Measurements from ENCODE around the gene KHDC1L.
"Not testable (repeated sequence)": the region's sequence is repeated elsewhere in the genome, so short reads cannot be mapped to it uniquely, and the experiment has no call there.

Gene KHDC1L

DNA sequence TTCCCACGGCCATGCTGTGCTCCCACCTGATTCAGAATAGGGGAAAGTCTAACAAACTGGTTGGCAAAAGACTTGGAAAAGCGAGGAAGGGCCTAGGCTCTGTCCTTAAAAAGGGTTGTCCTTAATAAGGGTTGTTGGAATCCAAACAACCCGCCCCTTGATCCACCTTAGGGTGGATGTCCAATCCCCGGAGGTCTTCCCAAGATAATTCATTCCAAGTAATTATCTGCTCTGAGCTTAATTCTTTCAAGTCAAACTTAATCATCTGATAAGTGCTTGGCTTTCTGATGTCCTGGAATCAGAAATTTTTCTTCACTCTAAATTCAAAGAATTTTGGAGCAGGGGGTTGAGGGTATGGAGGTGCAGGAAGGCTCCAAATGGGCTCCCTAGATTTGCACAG lies at the start of gene KHDC1L:
Gene KHDC1L, minus strand, starts transcription at position 101 of the 400 bp plus-strand sequence. Its CDS starts 88 bp downstream, at position 13.
- H3F3A ChIP-seq (ENCODE audit: insufficient read depth): no peaks in the 10 kb centered on the region
- H3K4me3 ChIP-seq (ENCODE audit: insufficient read depth, low read length, poor library complexity, severe bottlenecking): no peak within 1 kb of the TSS
- H3K9ac ChIP-seq (ENCODE audit: low read length): no peak within 1 kb of the TSS
- no peaks in the 10 kb centered on the region for H3K27me3 ChIP-seq (ENCODE audit: low read length)
- TF ChIP-seq EZH2phosphoT487 (conservative IDR thresholded peaks at IDR 0.05; ENCODE audit: low read length): no peak
- TF ChIP-seq, protein P1, sequence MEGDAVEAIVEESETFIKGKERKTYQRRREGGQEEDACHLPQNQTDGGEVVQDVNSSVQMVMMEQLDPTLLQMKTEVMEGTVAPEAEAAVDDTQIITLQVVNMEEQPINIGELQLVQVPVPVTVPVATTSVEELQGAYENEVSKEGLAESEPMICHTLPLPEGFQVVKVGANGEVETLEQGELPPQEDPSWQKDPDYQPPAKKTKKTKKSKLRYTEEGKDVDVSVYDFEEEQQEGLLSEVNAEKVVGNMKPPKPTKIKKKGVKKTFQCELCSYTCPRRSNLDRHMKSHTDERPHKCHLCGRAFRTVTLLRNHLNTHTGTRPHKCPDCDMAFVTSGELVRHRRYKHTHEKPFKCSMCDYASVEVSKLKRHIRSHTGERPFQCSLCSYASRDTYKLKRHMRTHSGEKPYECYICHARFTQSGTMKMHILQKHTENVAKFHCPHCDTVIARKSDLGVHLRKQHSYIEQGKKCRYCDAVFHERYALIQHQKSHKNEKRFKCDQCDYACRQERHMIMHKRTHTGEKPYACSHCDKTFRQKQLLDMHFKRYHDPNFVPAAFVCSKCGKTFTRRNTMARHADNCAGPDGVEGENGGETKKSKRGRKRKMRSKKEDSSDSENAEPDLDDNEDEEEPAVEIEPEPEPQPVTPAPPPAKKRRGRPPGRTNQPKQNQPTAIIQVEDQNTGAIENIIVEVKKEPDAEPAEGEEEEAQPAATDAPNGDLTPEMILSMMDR (IDR thresholded peaks at IDR 0.05; ENCODE audit: insufficient read depth, low read length, poor library complexity, severe bottlenecking): no peak
- no peak within 1 kb of the TSS for H3K27ac ChIP-seq (ENCODE audit: low read depth, low read length)
- H3K79me2 ChIP-seq (ENCODE audit: insufficient read depth, low read length): no peaks in the 10 kb centered on the region
- no peaks in the 10 kb centered on the region for H3K36me3 ChIP-seq (ENCODE audit: low read length)
- no peaks in the 10 kb centered on the region for H3K9me3 ChIP-seq (ENCODE audit: insufficient read depth, low read length)
- no peak within 1 kb of the TSS for H2AFZ ChIP-seq (ENCODE audit: low read depth, low read length, severe bottlenecking)
- no peaks in the 10 kb centered on the region for H3K9me2 ChIP-seq (replicated peaks; ENCODE audit: insufficient read depth, low read length)
- H4K20me1 ChIP-seq (ENCODE audit: low read depth, low read length): no peaks in the 10 kb centered on the region
- H3K4me2 ChIP-seq (ENCODE audit: low read depth, low read length, poor library complexity, severe bottlenecking): no peak within 1 kb of the TSS

DNA sequence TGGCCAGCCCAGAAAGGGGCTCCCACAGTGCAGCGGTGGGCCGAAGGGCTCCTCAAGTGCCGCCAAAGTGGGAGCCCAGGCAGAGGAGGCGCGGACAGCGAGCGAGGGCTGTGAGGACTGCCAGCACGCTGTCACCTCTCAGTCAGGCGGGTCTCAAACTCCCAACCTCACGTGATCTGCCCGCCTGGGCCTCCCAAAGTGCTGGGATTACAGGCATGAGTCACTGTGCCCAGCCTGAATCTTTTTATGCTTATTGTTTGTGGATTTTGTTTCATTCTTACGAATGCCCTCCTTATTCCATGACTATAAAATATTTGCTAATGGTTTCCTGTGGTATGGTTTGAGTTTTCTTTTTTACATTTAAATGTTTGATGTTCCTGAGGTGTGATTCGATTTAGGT lies 44.0 kb upstream of the KHDC1L start:
- not testable (repeated sequence) for H3K27ac ChIP-seq (ENCODE audit: low read depth, low read length); H2AFZ ChIP-seq (ENCODE audit: low read depth, low read length, severe bottlenecking); H3K9ac ChIP-seq (ENCODE audit: low read length); H3K9me3 ChIP-seq (ENCODE audit: insufficient read depth, low read length); H3K9me2 ChIP-seq (replicated peaks; ENCODE audit: insufficient read depth, low read length); H3K79me2 ChIP-seq (ENCODE audit: insufficient read depth, low read length); H3K4me3 ChIP-seq (ENCODE audit: insufficient read depth, low read length, poor library complexity, severe bottlenecking); H3K36me3 ChIP-seq (ENCODE audit: low read length); H3K27me3 ChIP-seq (ENCODE audit: low read length); H3K4me2 ChIP-seq (ENCODE audit: low read depth, low read length, poor library complexity, severe bottlenecking); H4K20me1 ChIP-seq (ENCODE audit: low read depth, low read length)
- peaks cover 10% of the 10 kb centered on the region; the same call in 1 of the 2 replicates for H3F3A ChIP-seq (ENCODE audit: insufficient read depth)

DNA sequence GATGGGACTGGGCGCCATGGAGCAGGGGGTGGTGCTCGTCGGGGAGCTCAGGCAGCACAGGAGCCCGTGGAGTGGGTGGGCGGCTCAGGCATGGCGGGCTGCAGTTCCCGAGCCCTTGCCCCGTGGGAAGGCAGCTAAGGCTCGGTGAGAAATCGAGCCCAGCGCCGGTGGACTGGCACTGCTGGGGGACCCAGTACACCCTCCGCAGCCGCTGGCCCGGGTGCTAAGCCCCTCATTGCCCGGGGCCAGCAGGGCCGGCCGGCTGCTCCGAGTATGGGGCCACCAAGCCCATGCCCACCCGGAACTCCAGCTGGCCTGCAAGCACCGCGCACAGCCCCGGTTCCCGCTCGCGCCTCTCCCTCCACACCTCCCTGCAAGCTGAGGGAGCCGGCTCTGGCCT lies 43.6 kb upstream of the KHDC1L start:
- not testable (repeated sequence) for H3K36me3 ChIP-seq (ENCODE audit: low read length); H3K27ac ChIP-seq (ENCODE audit: low read depth, low read length); H3K79me2 ChIP-seq (ENCODE audit: insufficient read depth, low read length); H4K20me1 ChIP-seq (ENCODE audit: low read depth, low read length); H3K27me3 ChIP-seq (ENCODE audit: low read length); H3K9me2 ChIP-seq (replicated peaks; ENCODE audit: insufficient read depth, low read length); H3K4me2 ChIP-seq (ENCODE audit: low read depth, low read length, poor library complexity, severe bottlenecking); H2AFZ ChIP-seq (ENCODE audit: low read depth, low read length, severe bottlenecking); H3K9me3 ChIP-seq (ENCODE audit: insufficient read depth, low read length); H3K4me3 ChIP-seq (ENCODE audit: insufficient read depth, low read length, poor library complexity, severe bottlenecking); H3K9ac ChIP-seq (ENCODE audit: low read length)
- H3F3A ChIP-seq (ENCODE audit: insufficient read depth): peaks cover 10% of the 10 kb centered on the region; the same call in 1 of the 2 replicates

GRCh38 chr6:73264446-73264845 lies 39.1 kb upstream of the KHDC1L start:
- Histone ChIP-seq H3F3A (ENCODE audit: insufficient read depth) (peaks cover 7% of the 10 kb centered on the region; the same call in 1 of the 2 replicates), H2AFZ (ENCODE audit: low read depth, low read length, severe bottlenecking) (no peak overlapping the region), H3K36me3 (ENCODE audit: low read length) (no peaks in the 10 kb centered on the region), H3K4me2 (ENCODE audit: low read depth, low read length, poor library complexity, severe bottlenecking) (peak overlapping the region; percentile 96), H3K27ac (ENCODE audit: low read depth, low read length) (no peak overlapping the region), H3K27me3 (ENCODE audit: low read length) (no peaks in the 10 kb centered on the region), H3K4me3 (ENCODE audit: insufficient read depth, low read length, poor library complexity, severe bottlenecking) (no peak overlapping the region), H4K20me1 (ENCODE audit: low read depth, low read length) (no peaks in the 10 kb centered on the region), H3K79me2 (ENCODE audit: insufficient read depth, low read length) (peaks cover 15% of the 10 kb centered on the region), H3K9ac (ENCODE audit: low read length) (peak overlapping the region; percentile 92; the same call in 1 of the 2 replicates), H3K9me3 (ENCODE audit: insufficient read depth, low read length) (no peaks in the 10 kb centered on the region), H3K9me2 (replicated peaks; ENCODE audit: insufficient read depth, low read length) (no peaks in the 10 kb centered on the region)
- no peak for TF ChIP-seq EZH2phosphoT487 (conservative IDR thresholded peaks at IDR 0.05; ENCODE audit: low read length)
- TF ChIP-seq, protein P1 (IDR thresholded peaks at IDR 0.05; ENCODE audit: insufficient read depth, low read length, poor library complexity, severe bottlenecking): no peak

Data from SU-DHL-6 (cell line).